Smooth muscle cell (in vitro differentiated cells): ENCODE results near the gene OXSM. TPM values are rescaled to one million over a fixed set of nuclear protein-coding genes. Genes with fewer than 3 reads are reported as not detected.

ENCODE experiments used
- DNase-seq: peaks from one replicate; lab custom pipeline; 2025; ENCODE audit not compliant: unreplicated experiment; lab: John Stamatoyannopoulos, UW
- H2AFZ ChIP-seq: fragments of 200-600 bp; sonication (generic); 2 replicates; pipeline ENCODE4 v1.6.0; 2016; ENCODE audit warnings: antibody characterized with exemption, low read depth, mild to moderate bottlenecking
- H3F3A ChIP-seq: fragments of 200-600 bp; sonication (generic); 2 replicates; pipeline ENCODE4 v1.6.0; 2017; ENCODE audit warnings: antibody characterized with exemption, low read depth
- H3K27ac ChIP-seq: fragments of 200-600 bp; sonication (generic); 2 replicates; pipeline ENCODE4 v1.5.1; 2016; ENCODE audit warnings: low read depth, mild to moderate bottlenecking
- H3K27me3 ChIP-seq: fragments of 200-600 bp; sonication (generic); 2 replicates; pipeline ENCODE4 v1.6.1; 2016; ENCODE audit warnings: low read depth, mild to moderate bottlenecking
- H3K36me3 ChIP-seq: fragments of 200-600 bp; sonication (generic); 2 replicates; pipeline ENCODE4 v1.5.1; 2016; ENCODE audit warnings: low read depth
- H3K4me1 ChIP-seq: fragments of 200-600 bp; sonication (generic); 2 replicates; pipeline ENCODE4 v1.5.1; 2016; ENCODE audit warnings: low read depth
- H3K4me2 ChIP-seq: fragments of 200-600 bp; sonication (generic); 2 replicates; pipeline ENCODE4 v1.6.0; 2016; ENCODE audit warnings: mild to moderate bottlenecking
- H3K4me3 ChIP-seq: fragments of 200-600 bp; sonication (generic); 2 replicates; pipeline ENCODE4 v1.5.1; 2016; ENCODE audit warnings: mild to moderate bottlenecking
- H3K79me2 ChIP-seq: fragments of 200-600 bp; sonication (generic); 2 replicates; pipeline ENCODE4 v1.6.0; 2016; ENCODE audit warnings: low read depth, mild to moderate bottlenecking
- H3K9ac ChIP-seq: fragments of 200-600 bp; sonication (generic); 2 replicates; pipeline ENCODE4 v1.6.0; 2016; ENCODE audit warnings: low read depth
- H3K9me3 ChIP-seq: fragments of 200-600 bp; sonication (generic); replicated peaks from 2 replicates; pipeline ENCODE4 v1.5.1; 2016; ENCODE audit warnings: low read depth
- H4K20me1 ChIP-seq: fragments of 200-600 bp; sonication (generic); 2 replicates; pipeline ENCODE4 v1.6.0; 2016; ENCODE audit warnings: low read depth
- WGBS: methylation state at CpG from one replicate; pipeline ENCODE4 v1.1.7; 2016; ENCODE audit warnings: low lambda C conversion rate; 5-methylcytosine and 5-hydroxymethylcytosine counted together
- polyA plus RNA-seq: library from polyadenylated mRNA; unstranded; fragments of >200 nt; fragmentation: Nextera tagmentation; extraction: Ambion mirVana; gene quantifications from 2 replicates; pipeline ENCODE4 v1.2.1, GENCODE V29; 2016
- total RNA-seq: library from RNA; depleted of rRNA; stranded (reverse); fragments of >200 nt; gene quantifications from 2 replicates; pipeline ENCODE4 v1.2.3, GENCODE V29; 2014
- TF ChIP-seq, protein P1 (sequence below): fragments of 200-600 bp; sonication (generic); IDR thresholded peaks from 2 replicates; pipeline ENCODE4 v1.5.1; 2017; ENCODE audit warnings: borderline replicate concordance, mild to moderate bottlenecking, antibody characterized with exemption; ENCODE audit not compliant: insufficient read depth, poor library complexity, severe bottlenecking

OXSM gene
- total and polyA plus RNA-seq, 2 experiments from 2014 or later: 7.3 to 9.9 TPM

- H3F3A ChIP-seq: no peaks in the 10 kb centered on the region
- H3K4me2 ChIP-seq: no peak overlapping the region
- no peak overlapping the region for H3K27ac ChIP-seq
- no peaks in the 10 kb centered on the region for H3K79me2 ChIP-seq
- no peak overlapping the region for H2AFZ ChIP-seq
- 96% methylated on average over 4 of the region's 4 CpGs for WGBS
- no peak overlapping the region for H3K4me3 ChIP-seq
- H3K36me3 ChIP-seq: no peaks in the 10 kb centered on the region
- no peaks in the 10 kb centered on the region for H3K27me3 ChIP-seq
- no peak for DNase-seq
- TF ChIP-seq, protein P1, sequence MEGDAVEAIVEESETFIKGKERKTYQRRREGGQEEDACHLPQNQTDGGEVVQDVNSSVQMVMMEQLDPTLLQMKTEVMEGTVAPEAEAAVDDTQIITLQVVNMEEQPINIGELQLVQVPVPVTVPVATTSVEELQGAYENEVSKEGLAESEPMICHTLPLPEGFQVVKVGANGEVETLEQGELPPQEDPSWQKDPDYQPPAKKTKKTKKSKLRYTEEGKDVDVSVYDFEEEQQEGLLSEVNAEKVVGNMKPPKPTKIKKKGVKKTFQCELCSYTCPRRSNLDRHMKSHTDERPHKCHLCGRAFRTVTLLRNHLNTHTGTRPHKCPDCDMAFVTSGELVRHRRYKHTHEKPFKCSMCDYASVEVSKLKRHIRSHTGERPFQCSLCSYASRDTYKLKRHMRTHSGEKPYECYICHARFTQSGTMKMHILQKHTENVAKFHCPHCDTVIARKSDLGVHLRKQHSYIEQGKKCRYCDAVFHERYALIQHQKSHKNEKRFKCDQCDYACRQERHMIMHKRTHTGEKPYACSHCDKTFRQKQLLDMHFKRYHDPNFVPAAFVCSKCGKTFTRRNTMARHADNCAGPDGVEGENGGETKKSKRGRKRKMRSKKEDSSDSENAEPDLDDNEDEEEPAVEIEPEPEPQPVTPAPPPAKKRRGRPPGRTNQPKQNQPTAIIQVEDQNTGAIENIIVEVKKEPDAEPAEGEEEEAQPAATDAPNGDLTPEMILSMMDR: no peak
- no peaks in the 10 kb centered on the region for H3K9me3 ChIP-seq
- no peaks in the 10 kb centered on the region for H3K4me1 ChIP-seq
- no peak overlapping the region for H3K9ac ChIP-seq
- H4K20me1 ChIP-seq: no peaks in the 10 kb centered on the region
Measured at GRCh38 chr3:25812644-25813043, 22.8 kb downstream of the OXSM start.

DNA sequence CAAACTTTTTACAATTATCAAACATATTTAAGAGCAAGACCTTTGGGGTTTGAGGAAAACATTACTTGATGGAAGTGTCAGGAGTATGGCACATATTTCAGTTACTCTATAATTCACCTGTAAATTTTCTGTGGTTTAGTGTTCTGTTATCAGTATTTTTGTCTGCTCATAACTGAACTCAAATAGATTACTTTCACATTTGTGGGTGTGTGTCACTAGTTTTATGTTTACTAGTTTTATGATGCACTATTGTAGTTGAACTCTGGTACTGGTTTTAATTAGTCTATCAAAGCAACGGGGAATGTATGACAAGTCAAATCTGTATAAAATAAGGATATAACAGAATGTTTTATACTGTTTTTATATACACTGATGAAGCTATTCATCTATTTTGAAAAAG is 27.2 kb downstream of the OXSM start:
- Histone ChIP-seq H4K20me1 (no peaks in the 10 kb centered on the region), H3K9ac (no peak overlapping the region), H3K9me3 (no peaks in the 10 kb centered on the region), H3K4me1 (no peaks in the 10 kb centered on the region), H3K79me2 (no peaks in the 10 kb centered on the region), H3K27ac (no peak overlapping the region), H3K36me3 (no peaks in the 10 kb centered on the region), H2AFZ (no peak overlapping the region), H3K27me3 (no peaks in the 10 kb centered on the region), H3K4me2 (no peak overlapping the region), H3K4me3 (no peak overlapping the region), H3F3A (no peaks in the 10 kb centered on the region)
- 87% methylated on average over 1 of the region's 1 CpG for WGBS
- TF ChIP-seq, protein P1: no peak
- no peak for DNase-seq

DNA sequence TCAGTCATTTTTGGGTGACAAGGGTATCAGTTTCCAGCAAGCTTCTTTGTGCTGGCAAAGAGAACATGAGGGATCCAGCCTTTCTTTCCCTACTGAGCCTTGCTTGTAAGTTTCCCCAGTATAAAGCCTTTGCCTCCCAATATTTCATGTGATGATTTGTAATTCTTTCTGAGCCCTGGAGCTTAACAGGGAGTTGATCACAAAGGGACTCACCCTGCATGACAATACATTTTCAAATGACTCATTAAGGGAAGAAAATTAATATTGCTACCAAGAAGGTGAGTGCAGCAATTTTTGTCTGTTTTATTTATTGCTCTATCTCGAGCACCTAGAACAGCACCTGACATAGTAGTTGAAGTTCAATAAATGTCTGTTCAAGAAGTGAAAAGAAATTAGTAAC is 27.7 kb downstream of the OXSM start:
- Histone ChIP-seq H3K27me3 (no peaks in the 10 kb centered on the region), H3K9me3 (no peaks in the 10 kb centered on the region), H3K27ac (no peak overlapping the region), H4K20me1 (no peaks in the 10 kb centered on the region), H3K9ac (no peak overlapping the region), H3F3A (no peaks in the 10 kb centered on the region), H3K4me2 (no peak overlapping the region), H3K4me3 (no peak overlapping the region), H2AFZ (no peak overlapping the region), H3K36me3 (no peaks in the 10 kb centered on the region), H3K79me2 (no peaks in the 10 kb centered on the region), H3K4me1 (no peaks in the 10 kb centered on the region)
- WGBS: 88% methylated on average over 1 of the region's 1 CpG
- DNase-seq: no peak
- TF ChIP-seq, protein P1: no peak

DNA sequence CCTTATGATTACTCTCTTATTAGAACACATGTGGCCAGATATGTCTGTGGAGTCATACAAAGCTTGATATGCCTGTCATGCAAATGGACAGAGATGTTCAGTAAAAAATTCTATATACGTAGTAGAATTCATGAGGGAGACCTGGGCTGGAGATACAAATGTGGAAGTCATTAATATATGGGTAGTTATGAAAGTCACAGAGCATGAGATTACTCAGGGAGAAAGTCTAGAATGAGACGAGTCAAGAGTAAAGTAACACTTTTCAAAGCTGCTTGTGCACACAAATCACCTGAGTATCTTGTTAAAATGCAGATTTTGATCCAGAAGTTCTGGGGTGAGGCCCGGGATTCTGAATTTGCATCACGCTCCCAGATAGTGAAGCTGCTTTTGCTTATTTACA is 28.4 kb downstream of the OXSM start:
- Histone ChIP-seq H3K36me3 (no peaks in the 10 kb centered on the region), H3K9ac (no peak overlapping the region), H3K27ac (no peak overlapping the region), H3K4me1 (no peaks in the 10 kb centered on the region), H2AFZ (no peak overlapping the region), H3K4me2 (no peak overlapping the region), H4K20me1 (no peaks in the 10 kb centered on the region), H3K27me3 (no peaks in the 10 kb centered on the region), H3K79me2 (no peaks in the 10 kb centered on the region), H3K4me3 (no peak overlapping the region), H3F3A (no peaks in the 10 kb centered on the region), H3K9me3 (no peaks in the 10 kb centered on the region)
- WGBS: 86% methylated on average over 4 of the region's 4 CpGs
- TF ChIP-seq, protein P1: no peak
- no peak for DNase-seq
